SK-N-SH treated with all-trans-retinoic acid at 6 μM for 48 hours (cell line): ENCODE results near the gene SPTSSB.

Source experiments
- ATAC-seq: fragments of 200-7000 bp; cut with Tn5 transposase; 3 replicates; pipeline ENCODE4 v1.9.1; 2020; ENCODE audit warnings: mild to moderate bottlenecking, moderate library complexity
- ARNTL ChIP-seq: fragments of 450-650 bp; formaldehyde crosslinking; IDR thresholded peaks from 2 replicates; pipeline ENCODE4 v1.5.0; 2020; ENCODE audit warnings: low read depth, mild to moderate bottlenecking, moderate library complexity, borderline replicate concordance
- BACH2 ChIP-seq: fragments of 250-450 bp; sonication (Bioruptor Pico); IDR thresholded peaks from 2 replicates; pipeline ENCODE4 v1.9.0; 2021; ENCODE audit warnings: mild to moderate bottlenecking, borderline replicate concordance
- CREB5 ChIP-seq: fragments of 250-450 bp; sonication (Bioruptor Pico); IDR thresholded peaks from 2 replicates; pipeline ENCODE4 v1.5.1; 2020; ENCODE audit warnings: low read depth, mild to moderate bottlenecking, moderate library complexity
- CSDC2 ChIP-seq: fragments of 250-450 bp; sonication (Bioruptor Pico); IDR thresholded peaks from 2 replicates; pipeline ENCODE4 v1.5.0; 2020; ENCODE audit warnings: mild to moderate bottlenecking, moderate library complexity
- ESRRG ChIP-seq: fragments of 250-450 bp; sonication (Bioruptor Pico); IDR thresholded peaks from 2 replicates; pipeline ENCODE4 v1.6.1; 2021; ENCODE audit warnings: mild to moderate bottlenecking
- GLIS3 ChIP-seq: fragments of 250-450 bp; sonication (Bioruptor Pico); IDR thresholded peaks from 2 replicates; pipeline ENCODE4 v1.5.0; 2020; ENCODE audit warnings: mild to moderate bottlenecking, moderate library complexity
- ISL1 ChIP-seq: fragments of 250-450 bp; sonication (Bioruptor Pico); IDR thresholded peaks from 2 replicates; pipeline ENCODE4 v2.1.2; 2022; ENCODE audit warnings: mild to moderate bottlenecking, moderate library complexity
- OSR1 ChIP-seq: fragments of 250-450 bp; sonication (Bioruptor Pico); IDR thresholded peaks from 2 replicates; pipeline ENCODE4 v1.8.0; 2022; ENCODE audit warnings: moderate library complexity, mild to moderate bottlenecking, inconsistent platforms
- PATZ1 ChIP-seq: fragments of 250-450 bp; sonication (Bioruptor Pico); IDR thresholded peaks from 2 replicates; pipeline ENCODE4 v1.8.0; 2020; ENCODE audit warnings: mild to moderate bottlenecking, moderate library complexity, borderline replicate concordance
- POU6F1 ChIP-seq: fragments of 250-450 bp; sonication (Bioruptor Pico); IDR thresholded peaks from 2 replicates; pipeline ENCODE4 v1.8.0; 2021; ENCODE audit warnings: low read depth, mild to moderate bottlenecking, moderate library complexity, borderline replicate concordance
- PPARA ChIP-seq: fragments of 250-450 bp; sonication (Bioruptor Pico); IDR thresholded peaks from 2 replicates; pipeline ENCODE4 v1.5.0; 2020; ENCODE audit warnings: mild to moderate bottlenecking, borderline replicate concordance
- RARB ChIP-seq: fragments of 250-450 bp; sonication (Bioruptor Pico); IDR thresholded peaks from 2 replicates; pipeline ENCODE4 v1.8.0; 2021; ENCODE audit warnings: mild to moderate bottlenecking, moderate library complexity
- SNAI2 ChIP-seq: fragments of 250-450 bp; sonication (Bioruptor Pico); IDR thresholded peaks from 2 replicates; pipeline ENCODE4 v1.5.0; 2020; ENCODE audit warnings: mild to moderate bottlenecking, moderate library complexity
- TCF4 ChIP-seq: fragments of 250-450 bp; sonication (Bioruptor Pico); IDR thresholded peaks from 2 replicates; pipeline ENCODE4 v1.8.0; 2021; ENCODE audit warnings: mild to moderate bottlenecking, moderate library complexity, borderline replicate concordance
- TOX ChIP-seq: fragments of 250-450 bp; sonication (Bioruptor Pico); IDR thresholded peaks from 2 replicates; pipeline ENCODE4 v1.8.0; 2021; ENCODE audit warnings: mild to moderate bottlenecking, moderate library complexity, borderline replicate concordance
- ZC3H10 ChIP-seq: fragments of 250-450 bp; sonication (Bioruptor Pico); IDR thresholded peaks from 2 replicates; pipeline ENCODE4 v1.5.1; 2021; ENCODE audit warnings: mild to moderate bottlenecking, moderate library complexity
- ZFP3 ChIP-seq: fragments of 250-450 bp; sonication (Bioruptor Pico); IDR thresholded peaks from 2 replicates; pipeline ENCODE4 v1.5.0; 2020; ENCODE audit warnings: mild to moderate bottlenecking, moderate library complexity
- ZNF565 ChIP-seq: fragments of 450-650 bp; formaldehyde crosslinking; conservative IDR thresholded peaks from 2 replicates; pipeline ENCODE4 v1.5.0; 2020; ENCODE audit warnings: low read depth, mild to moderate bottlenecking, moderate library complexity
- ZNF70 ChIP-seq: fragments of 450-650 bp; formaldehyde crosslinking; IDR thresholded peaks from 2 replicates; pipeline ENCODE4 v1.5.0; 2020; ENCODE audit warnings: mild to moderate bottlenecking, moderate library complexity
- ZNF8 ChIP-seq: fragments of 450-650 bp; formaldehyde crosslinking; IDR thresholded peaks from 2 replicates; pipeline ENCODE4 v1.5.0; 2020; ENCODE audit warnings: mild to moderate bottlenecking, moderate library complexity

The SPTSSB gene

GRCh38 chr3:161371441-161372320 is at the start of gene SPTSSB:
TSS of gene SPTSSB (minus strand) at chr3:161371517. CDS start at chr3:161346323, 25,194 bp downstream.
- peak; percentile 82 for ATAC-seq

GRCh38 chr3:161420746-161421145 is 49.4 kb upstream of the SPTSSB start:
- TF ChIP-seq ZNF8 (CRISPR knock-in tag) (no peak), TCF4 (CRISPR knock-in tag) (no peak)
- TF ChIP-seq, all 23 proteins: peak for 0
- no peak for ATAC-seq

More at GRCh38 chr3:161371441-161372320, at the start of gene SPTSSB:
- TF ChIP-seq ISL1 (no peak), CREB5 (CRISPR knock-in tag) (no peak), BACH2 (no peak), GLIS3 (no peak), ESRRG (CRISPR knock-in tag) (no peak), ZFP3 (no peak), ZNF70 (no peak), OSR1 (CRISPR knock-in tag) (no peak), ZNF565 (CRISPR knock-in tag) (no peak), CSDC2 (CRISPR knock-in tag) (no peak), ZC3H10 (no peak), PPARA (CRISPR knock-in tag) (no peak), SNAI2 (CRISPR knock-in tag) (no peak), POU6F1 (CRISPR knock-in tag) (no peak), TOX (CRISPR knock-in tag) (no peak), RARB (no peak)

GRCh38 chr3:161419555-161420333 is 48.4 kb upstream of the SPTSSB start:
- TF ChIP-seq ARNTL (CRISPR knock-in tag) (no peak), RARB (no peak), CREB5 (CRISPR knock-in tag) (no peak), GLIS3 (no peak)
- ATAC-seq, result no peak

- ATAC-seq, result peak; percentile 43
These were observed 44.4 kb upstream of the SPTSSB start for GRCh38 chr3:161415506-161416231.

More at GRCh38 chr3:161415506-161416231, 44.4 kb upstream of the SPTSSB start:
- TF ChIP-seq CREB5 (CRISPR knock-in tag) (peak; percentile 97), ZNF8 (CRISPR knock-in tag) (peak; percentile 22; the same call in 1 of the 2 replicates), SNAI2 (CRISPR knock-in tag) (0 out of 2 replicates have a peak, but pooled peaks have one; percentile 23), PATZ1 (CRISPR knock-in tag) (peak; percentile 49; the same call in 1 of the 2 replicates), TCF4 (CRISPR knock-in tag) (peak; percentile 40; the same call in 1 of the 2 replicates), POU6F1 (CRISPR knock-in tag) (no peak), ISL1 (peak; percentile 90), OSR1 (CRISPR knock-in tag) (no peak), ZFP3 (peak; percentile 53; the same call in 1 of the 2 replicates), ZNF565 (CRISPR knock-in tag) (no peak), RARB (no peak)
